ENCODE data around the gene RAPGEF4. TPM values are rescaled to one million over a fixed set of nuclear protein-coding genes. Genes with fewer than 3 reads are reported as not detected.

Gene RAPGEF4
- total and polyA plus RNA-seq, 2 of the 8 experiments (the other 6 are each of a cell fraction or from before 2014, with no cell fraction given) = 1.2 to 2.6 TPM

- no peak overlapping the region for H3K4me3 ChIP-seq (ENCODE audit: extremely low read depth in 1 of 4, insufficient read depth in 2 of 4, low read depth in 3 of 4, low read length in 4 of 4)
- H2BK20ac ChIP-seq (ENCODE audit: low read length) = no peak overlapping the region
- no peak overlapping the region for H3K9ac ChIP-seq (replicated peaks in 1 of 4; ENCODE audit: extremely low read depth in 1 of 4, low read depth in 3 of 4, low read length in 3 of 4)
- POLR2A ChIA-PET (ENCODE audit: partially characterized antibody) = no interaction called here
- H3K4me2 ChIP-seq (ENCODE audit: insufficient read depth in 1 of 2, low read depth in 2 of 2, low read length in 2 of 2) = no peak overlapping the region
- H4K20me1 ChIP-seq (replicated peaks in 1 of 2; ENCODE audit: control insufficient read depth in 1 of 2, insufficient read depth in 2 of 2, low read length in 2 of 2) = no peaks in the 10 kb centered on the region
- H3K79me1 ChIP-seq (ENCODE audit: low read depth, low read length) = no peaks in the 10 kb centered on the region
- DNase-seq (ENCODE audit: low read depth in 1 of 2, low spot score in 2 of 2) (no peak), FAIRE-seq (no peak)
- no peaks in the 10 kb centered on the region for H3K79me2 ChIP-seq (ENCODE audit: control insufficient read depth in 1 of 2, insufficient read depth in 2 of 2, low read length in 2 of 2)
- H4K5ac ChIP-seq (ENCODE audit: insufficient read length, low read depth, low read length) = no peak overlapping the region
- no peak overlapping the region for H3K23ac ChIP-seq (ENCODE audit: insufficient read length)
- no peaks in the 10 kb centered on the region for H3K36me3 ChIP-seq (ENCODE audit: control insufficient read depth in 2 of 4, insufficient read depth in 4 of 4, low read length in 3 of 4)
- CTCF ChIA-PET (ENCODE audit: partially characterized antibody) = interaction anchor here (0.7 to 1.2 kb wide), 4 partner anchors 10 to 33 kb away, joined by 3 to 4 read pairs (median 3); no protein-coding TSS in a partner anchor
- H2BK12ac ChIP-seq (ENCODE audit: low read depth, low read length) = no peak overlapping the region
- no peak overlapping the region for H3K4ac ChIP-seq (replicated peaks; ENCODE audit: insufficient read length, low read depth, low read length)
- H4K8ac ChIP-seq (ENCODE audit: extremely low read depth, insufficient read depth, low read length) = no peak overlapping the region
- peaks cover 0 to 4% (median 0%) of the 10 kb centered on the region in 4 experiments; a peak in 2 of 7 replicates for H3K4me1 ChIP-seq (replicated peaks in 1 of 4; ENCODE audit: control insufficient read depth in 3 of 4, insufficient read depth in 4 of 4, low read length in 3 of 4)
- H3K23me2 ChIP-seq (ENCODE audit: low read depth, low read length) = no peaks in the 10 kb centered on the region
- H3K27ac ChIP-seq (ENCODE audit: low read depth, low read length) = no peak overlapping the region
- H3K27me3 ChIP-seq (replicated peaks in 1 of 4; ENCODE audit: control insufficient read depth in 3 of 4, extremely low read depth in 1 of 4, insufficient read depth in 3 of 4, low read length in 3 of 4) = no peaks in the 10 kb centered on the region
- no peak overlapping the region for H2AFZ ChIP-seq (ENCODE audit: low read length)
- H3K56ac ChIP-seq (replicated peaks; ENCODE audit: insufficient read length, low read depth, low read length) = no peak overlapping the region
- 81% methylated on average over 2 of the region's 2 CpGs; no CpG with 5 or more reads in 1 of the 2 experiments for WGBS, 2 experiments (ENCODE audit: extremely low coverage in 1 of 2, insufficient coverage in 1 of 2, insufficient read length in 1 of 2, insufficient replicate concordance in 2 of 2, low coverage in 1 of 2, low lambda C conversion rate in 2 of 2, missing lambda C conversion rate in 1 of 2)
- no peak overlapping the region for H3K18ac ChIP-seq (ENCODE audit: extremely low read depth, low read length)
- H3K14ac ChIP-seq (ENCODE audit: insufficient read length) = no peak overlapping the region
- no peak overlapping the region for H2BK15ac ChIP-seq (ENCODE audit: low read length)
- H2BK120ac ChIP-seq (replicated peaks; ENCODE audit: low read depth, low read length) = no peak overlapping the region
- H4K91ac ChIP-seq (replicated peaks; ENCODE audit: insufficient read length, low read length) = no peak overlapping the region
- H2BK5ac ChIP-seq (ENCODE audit: low read depth, low read length) = no peak overlapping the region
- H3K9me3 ChIP-seq (ENCODE audit: insufficient read depth in 2 of 2, low read depth in 1 of 2, low read length in 1 of 2) = no peaks in the 10 kb centered on the region
- TF ChIP-seq E2F6 (IDR thresholded peaks at IDR 0.05) = no peak
- no peak for TF ChIP-seq CHD1 (IDR thresholded peaks at IDR 0.05; ENCODE audit: low read depth, low read length)
- H2AK5ac ChIP-seq (ENCODE audit: low read depth, low read length) = no peak overlapping the region
Measured at GRCh38 chr2:172998547-172999272, 263.1 kb downstream of the RAPGEF4 start.

Measured in H1 (cell line).